ENCODE results near the gene TMC5. TPM values are rescaled to one million over a fixed set of nuclear protein-coding genes. Genes with fewer than 3 reads are reported as not detected.

The TMC5 gene
- total RNA-seq, 1 donor from 2014 or later = 46.8 TPM

DNA sequence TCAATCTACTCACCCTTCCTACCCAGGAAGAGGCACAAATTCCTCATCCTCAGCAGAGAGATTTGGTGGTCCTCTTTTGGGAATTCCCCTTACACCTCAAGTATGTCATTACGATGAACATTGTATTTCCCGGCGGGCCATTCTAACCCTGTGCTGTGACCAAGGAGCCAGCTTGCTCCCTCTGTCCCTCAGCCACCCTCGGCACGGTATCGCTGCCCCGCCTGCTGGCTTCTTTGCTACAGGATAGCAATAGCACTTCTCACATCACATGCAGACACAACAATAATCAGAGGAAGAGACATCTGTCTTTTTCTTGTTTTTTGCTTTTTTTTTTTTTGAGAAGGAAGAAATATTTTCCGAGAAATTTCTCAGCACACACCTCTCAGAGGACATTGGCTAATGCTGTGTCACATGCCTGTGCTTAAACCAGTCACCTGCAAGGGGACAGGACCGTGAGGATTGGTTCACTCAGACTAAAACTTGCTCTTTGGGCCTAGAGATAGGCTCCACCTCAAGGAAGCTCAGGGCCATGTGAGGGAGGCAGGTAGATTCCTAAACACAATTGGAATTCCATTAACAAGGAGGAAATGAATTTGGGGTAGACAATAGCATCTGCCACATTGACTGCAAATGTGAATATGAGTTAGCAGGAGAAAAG, 41.2 kb downstream of the TMC5 start:
- DNase-seq (ENCODE audit: low spot score) = no peak

GRCh38 chr16:19460397-19460796, 42.7 kb downstream of the TMC5 start:
- no peak for DNase-seq (ENCODE audit: low spot score)

DNA sequence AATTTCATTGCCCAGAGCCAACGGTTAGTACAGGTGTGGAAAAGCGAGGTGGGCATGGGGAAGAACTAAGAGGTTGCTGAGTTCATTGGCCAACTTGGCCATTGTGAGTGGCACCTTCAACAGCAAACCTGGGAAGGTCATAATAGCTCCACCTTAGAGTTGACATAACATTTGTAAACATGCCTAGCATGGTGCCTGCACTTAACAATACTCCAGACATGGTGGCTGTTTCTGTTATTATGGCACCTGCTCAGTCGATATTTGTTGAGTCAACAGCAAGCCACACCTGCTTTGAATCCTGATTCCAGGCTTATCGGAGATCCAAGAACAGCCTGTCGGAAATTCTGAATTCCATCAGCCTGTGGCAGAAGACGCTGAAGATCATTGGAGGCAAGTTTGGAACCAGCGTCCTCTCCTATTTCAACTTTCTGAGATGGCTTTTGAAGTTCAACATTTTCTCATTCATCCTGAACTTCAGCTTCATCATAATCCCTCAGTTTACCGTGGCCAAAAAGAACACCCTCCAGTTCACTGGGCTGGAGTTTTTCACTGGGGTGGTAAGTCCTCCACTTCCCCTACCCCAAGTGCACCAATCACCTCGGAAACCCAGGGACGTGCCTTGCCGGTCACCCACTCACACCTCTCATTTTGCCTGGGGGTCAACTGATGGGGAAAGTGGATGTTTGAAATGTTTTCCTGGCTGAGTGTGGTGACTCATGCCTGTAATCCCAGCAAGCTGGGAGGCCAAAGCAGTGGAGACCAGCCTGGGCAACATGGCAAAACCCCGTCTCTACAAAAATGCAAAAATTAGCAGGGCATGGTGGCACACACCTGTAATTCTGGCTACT, 46.0 kb downstream of the TMC5 start:
- peak; percentile 42 for DNase-seq (ENCODE audit: low spot score)

DNA sequence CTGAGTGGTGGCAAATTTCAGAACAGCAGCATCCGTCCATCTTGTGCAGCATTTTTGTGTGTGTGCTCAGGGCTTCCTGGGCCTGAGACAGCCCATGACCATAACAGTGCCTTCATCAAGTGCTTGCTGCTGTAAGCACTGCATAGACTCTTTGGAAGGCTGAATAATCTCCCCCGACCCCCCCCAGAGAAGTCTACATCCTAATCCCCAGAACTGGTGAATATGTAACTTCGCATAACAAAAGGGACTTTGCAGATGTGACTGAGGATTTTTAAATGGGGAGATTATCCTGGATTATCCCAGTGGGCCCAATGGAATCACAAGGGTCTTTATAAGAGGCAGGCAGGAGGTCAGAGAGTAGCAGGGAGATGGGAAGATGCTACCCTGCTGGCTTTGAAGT, 50.6 kb downstream of the TMC5 start:
- no peak for DNase-seq (ENCODE audit: low spot score)

- no peak for DNase-seq (ENCODE audit: low spot score)
Measured at GRCh38 chr16:19472482-19472881, 54.8 kb downstream of the TMC5 start.

GRCh38 chr16:19474617-19475016, 56.9 kb downstream of the TMC5 start:
- no peak for DNase-seq (ENCODE audit: low spot score)

- no peak for DNase-seq (ENCODE audit: low spot score)
Measured at GRCh38 chr16:19478505-19478904, 60.8 kb downstream of the TMC5 start.

GRCh38 chr16:19479302-19479721, 61.6 kb downstream of the TMC5 start:
- DNase-seq (ENCODE audit: low spot score) = no peak

- no peak for DNase-seq (ENCODE audit: low spot score)
Measured at GRCh38 chr16:19481296-19481695, 63.6 kb downstream of the TMC5 start.

- DNase-seq (ENCODE audit: low spot score) = no peak
Measured at GRCh38 chr16:19481769-19482168, 64.1 kb downstream of the TMC5 start.

DNA sequence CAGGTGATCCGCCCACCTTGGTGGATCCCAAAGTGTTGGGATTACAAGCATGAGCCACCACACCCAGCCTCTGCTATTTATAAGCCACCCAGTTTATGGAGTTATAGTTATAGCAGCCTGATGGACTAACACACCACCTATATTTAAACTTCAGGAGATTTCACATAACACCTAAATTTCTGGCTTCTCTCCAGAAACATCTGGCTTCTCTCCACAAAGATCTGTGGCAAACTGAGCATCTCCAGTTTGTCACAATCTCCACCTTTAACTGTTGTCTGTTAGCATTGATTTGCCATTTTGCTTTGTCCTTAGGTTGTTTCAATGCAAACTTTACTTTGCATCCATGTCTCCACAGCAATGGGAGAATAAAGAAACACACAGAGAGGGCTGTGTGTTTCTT, 64.6 kb downstream of the TMC5 start:
- DNase-seq (ENCODE audit: low spot score) = no peak

GRCh38 chr16:19484096-19484495, 66.4 kb downstream of the TMC5 start:
- DNase-seq (ENCODE audit: low spot score) = no peak

DNA sequence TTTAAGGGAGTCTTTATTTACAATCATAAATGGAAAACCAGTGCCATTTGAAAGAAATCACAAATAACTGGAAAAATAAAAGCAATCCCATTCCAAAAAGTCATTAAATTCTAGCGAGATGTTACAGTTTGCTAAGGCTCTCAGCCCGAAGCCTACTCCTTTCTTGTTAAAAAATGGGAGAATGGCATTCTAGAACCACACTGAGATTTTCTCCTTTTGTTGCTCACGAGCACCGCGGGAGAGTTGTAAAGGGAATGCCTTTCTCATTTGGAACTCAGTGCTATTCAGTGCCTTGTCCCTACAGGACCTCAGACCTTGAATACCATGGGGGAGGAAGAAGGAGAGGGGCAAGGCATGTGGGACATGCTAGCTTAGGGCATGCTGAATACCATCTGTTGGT, 67.9 kb downstream of the TMC5 start:
- DNase-seq (ENCODE audit: low spot score) = no peak

- DNase-seq (ENCODE audit: low spot score) = no peak
Measured at GRCh38 chr16:19486051-19486450, 68.4 kb downstream of the TMC5 start.

- no peak for DNase-seq (ENCODE audit: low spot score)
Measured at GRCh38 chr16:19486750-19487325, 69.2 kb downstream of the TMC5 start.

GRCh38 chr16:19488213-19488640, 70.5 kb downstream of the TMC5 start:
- DNase-seq (ENCODE audit: low spot score) = peak; percentile 58

DNA sequence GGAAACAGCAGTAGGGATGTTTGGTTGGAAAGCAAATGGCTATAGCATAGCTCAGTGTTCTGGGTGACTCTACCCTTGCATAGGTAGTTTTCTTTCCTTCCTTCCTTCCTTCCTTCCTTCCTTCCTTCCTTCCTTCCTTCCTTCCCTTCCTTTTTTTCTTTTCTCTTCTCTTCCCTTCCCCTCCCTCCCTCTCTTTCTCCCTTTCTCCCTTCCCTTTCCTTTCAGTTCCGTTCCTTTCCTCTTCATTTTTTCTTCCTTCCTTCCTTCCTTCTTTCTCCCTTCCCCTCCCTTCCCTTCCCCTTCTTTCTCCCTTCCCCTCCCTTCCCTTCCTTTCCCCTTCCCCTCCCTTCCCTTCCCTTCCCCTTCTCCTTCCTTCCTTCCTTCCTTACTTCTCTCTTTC, 72.9 kb downstream of the TMC5 start:
- DNase-seq (ENCODE audit: low spot score) = no peak

DNA sequence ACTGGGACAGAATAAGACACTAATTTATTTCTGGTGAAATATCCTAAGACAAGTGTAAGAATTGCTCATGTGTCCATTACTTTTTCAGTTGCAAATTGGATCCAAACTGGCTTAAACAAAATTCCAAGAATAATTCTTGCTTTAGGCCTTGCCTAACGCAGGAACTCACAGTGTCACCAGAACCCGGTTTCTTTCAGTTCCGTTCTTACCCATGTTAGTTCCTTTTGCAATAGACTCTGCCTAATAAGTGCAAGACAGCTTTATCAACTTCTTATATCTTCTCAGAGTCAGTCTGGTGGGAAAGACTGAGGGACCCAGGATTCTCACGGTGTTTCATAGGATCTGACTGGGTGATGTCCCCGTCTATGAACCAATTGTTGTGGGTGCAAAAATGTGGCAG, 79.5 kb downstream of the TMC5 start:
- DNase-seq (ENCODE audit: low spot score) = no peak

- no peak for DNase-seq (ENCODE audit: low spot score)
Measured at GRCh38 chr16:19499006-19499405, 81.3 kb downstream of the TMC5 start.

- DNase-seq (ENCODE audit: low spot score) = no peak
Measured at GRCh38 chr16:19499481-19499880, 81.8 kb downstream of the TMC5 start.

GRCh38 chr16:19502395-19503131, 84.9 kb downstream of the TMC5 start:
- DNase-seq (ENCODE audit: low spot score) = peak; percentile 81

- no peak for DNase-seq (ENCODE audit: low spot score)
Measured at GRCh38 chr16:19503461-19504075, 85.9 kb downstream of the TMC5 start.
